Fibroblast of skin of left biceps (primary cell): ENCODE measurements around the gene TNPO1.
A peak's percentile ranks its signal among the peaks of the same experiment; 100 is the strongest.
"Not testable (repeated sequence)": the region's sequence is repeated elsewhere in the genome, so short reads cannot be mapped to it uniquely, and the experiment has no call there.

Experiments used
- DNase-seq, 2 experiments: peaks; one replicate each; pipeline ENCODE4 v3.0.0-alpha.2; 2013; ENCODE audit warnings: low read depth in 2 of 2

The TNPO1 gene

DNA sequence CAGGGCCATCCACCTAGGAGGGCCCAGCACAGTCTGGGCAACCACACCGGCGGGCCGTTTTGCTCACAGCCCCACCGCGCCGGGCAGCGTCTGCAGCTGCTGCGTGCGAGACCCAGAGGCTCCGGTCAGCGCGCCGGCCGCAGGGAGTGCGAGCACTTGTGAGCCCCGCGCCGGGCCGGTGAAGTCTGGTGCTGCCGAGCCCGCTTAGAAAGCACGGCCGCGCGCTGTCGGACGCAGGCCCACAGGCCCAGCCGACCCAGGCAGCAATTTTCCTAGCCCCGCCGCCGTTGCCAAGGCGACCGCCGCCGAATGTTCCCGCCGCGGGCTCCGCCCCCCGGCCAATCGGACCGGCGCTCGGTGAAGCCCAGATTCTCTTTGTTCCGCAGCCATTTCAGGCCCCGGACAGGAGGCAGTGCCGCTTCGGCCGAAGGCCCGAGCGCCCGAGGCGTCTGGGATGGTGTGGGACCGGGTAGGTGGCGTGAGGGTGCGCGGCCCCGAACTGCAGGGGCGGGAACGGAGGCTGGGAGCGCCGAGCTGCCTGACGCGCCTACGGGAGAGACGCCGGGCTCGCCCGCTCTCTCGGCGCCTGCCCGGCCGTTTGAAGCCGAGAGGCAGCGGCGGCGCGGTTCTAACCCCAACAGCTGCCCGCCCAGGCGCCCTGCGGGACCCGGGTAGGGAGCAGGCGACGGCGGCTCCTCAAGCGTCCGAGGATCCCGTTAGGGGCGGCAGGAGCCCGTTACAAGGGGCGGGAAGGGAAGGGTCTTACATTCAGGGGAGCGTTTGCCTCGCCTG lies at the start of gene TNPO1:
TSS of gene TNPO1 (plus strand) at position 378 of the 792 bp plus-strand sequence. CDS start at position 455, 77 bp downstream.
- DNase-seq: peak; percentile 75 to 79

DNA sequence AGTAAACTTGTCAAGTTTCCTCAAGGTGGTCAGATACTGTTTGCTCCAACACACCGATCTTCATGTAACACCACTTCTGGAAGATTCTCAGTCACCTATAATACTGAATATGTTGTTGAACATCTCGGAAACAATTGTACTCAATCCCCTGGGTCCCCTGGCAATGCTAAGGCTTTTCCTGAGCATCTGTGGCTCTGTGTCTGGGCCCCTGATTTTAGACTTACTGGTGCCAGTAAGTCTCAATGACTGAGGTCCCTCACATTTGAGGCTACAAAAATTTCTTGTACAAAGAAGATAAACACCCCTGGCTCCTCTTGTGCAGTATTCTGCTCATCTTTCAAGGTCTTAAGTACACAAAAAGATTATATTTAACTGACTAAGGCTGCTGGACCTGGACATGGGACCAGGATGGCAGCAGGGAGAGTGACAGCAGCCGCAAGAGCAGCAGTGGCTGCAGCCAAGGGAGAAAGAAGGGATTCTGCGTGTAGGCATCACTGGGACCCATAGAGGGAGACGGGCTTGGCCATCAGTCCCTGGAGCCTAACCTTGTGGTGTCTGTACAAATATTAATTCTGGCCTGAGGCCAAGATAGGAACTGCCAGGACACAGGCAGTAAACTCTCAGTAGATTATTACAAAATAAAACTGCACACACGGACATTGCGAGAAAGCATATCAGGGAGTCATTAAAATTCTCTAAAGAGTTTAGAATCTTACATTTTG lies 49.0 kb upstream of the TNPO1 start:
- no peak for DNase-seq

DNA sequence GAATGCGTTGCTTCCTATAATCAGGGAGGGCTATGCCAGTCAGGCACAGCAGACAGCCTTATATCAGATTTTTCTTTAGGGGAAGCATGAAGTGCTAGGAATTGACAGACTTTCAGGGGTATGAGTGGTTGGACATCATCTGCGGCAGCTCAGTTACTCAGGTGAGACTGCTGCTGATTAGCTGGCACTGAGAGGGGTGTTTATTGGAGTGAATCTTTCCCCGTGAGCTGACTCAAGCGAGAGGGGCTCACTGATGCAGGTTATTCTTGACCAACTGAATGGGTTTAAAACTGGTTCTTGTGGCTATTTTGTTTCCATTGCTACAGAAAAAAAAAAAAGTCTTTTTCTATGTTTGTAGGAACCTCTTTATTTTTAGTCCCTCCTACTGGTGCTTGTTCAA lies 46.2 kb upstream of the TNPO1 start:
- no peak for DNase-seq

DNA sequence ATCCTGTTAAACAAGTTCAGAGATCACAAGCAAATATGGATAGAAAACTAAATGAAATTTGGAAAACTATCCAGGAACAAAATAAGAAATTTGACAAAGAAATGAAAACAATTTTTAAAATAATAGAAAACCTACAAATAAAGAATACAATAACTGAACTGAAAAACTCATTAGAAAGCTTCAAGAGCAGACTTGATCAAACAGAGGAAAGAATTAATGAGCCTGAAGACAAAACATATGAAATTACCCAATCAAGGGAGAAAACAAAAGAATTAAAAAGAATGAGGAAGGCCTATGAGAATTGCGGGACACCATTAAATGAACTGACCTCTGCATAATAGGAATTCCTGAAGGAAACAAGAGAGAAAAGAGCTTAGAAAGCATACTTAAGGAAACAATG lies 39.8 kb upstream of the TNPO1 start:
- no peak for DNase-seq

DNA sequence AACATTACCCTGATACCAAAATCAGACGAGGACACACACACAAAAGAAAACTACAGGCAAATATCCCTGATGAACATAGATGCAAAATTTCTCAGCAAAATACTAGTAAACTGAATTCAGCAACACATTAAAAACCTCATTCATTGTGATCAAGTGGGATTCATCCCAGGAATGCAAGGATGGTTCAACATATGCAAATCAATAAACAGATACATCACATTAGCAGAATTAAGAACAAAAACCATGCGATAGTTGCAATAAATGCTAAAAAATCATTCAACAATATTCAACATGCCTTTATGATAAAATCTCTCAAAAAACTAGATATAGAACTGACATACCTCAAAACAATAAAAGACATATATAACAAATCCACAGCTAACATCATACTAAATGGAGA lies 36.9 kb upstream of the TNPO1 start:
- DNase-seq: no peak

DNA sequence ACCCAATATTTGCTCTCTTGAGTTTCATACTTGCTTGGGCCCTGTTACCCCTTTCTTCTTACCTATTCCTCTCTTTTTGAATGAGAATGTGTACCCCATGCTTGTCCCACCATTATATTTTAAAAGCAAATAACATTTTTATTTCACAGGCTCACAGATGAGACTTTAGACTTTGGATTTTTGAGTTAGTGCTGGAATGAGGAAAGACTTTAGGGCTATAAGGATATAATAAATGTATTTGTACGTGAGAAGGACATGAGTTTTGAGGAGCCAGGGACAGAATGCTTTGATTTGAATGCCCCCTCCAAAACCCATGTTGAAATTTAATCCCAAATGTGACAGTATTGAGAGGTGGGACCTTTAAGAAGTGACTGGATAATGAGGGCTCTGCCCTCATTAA lies 33.1 kb upstream of the TNPO1 start:
- no peak for DNase-seq

DNA sequence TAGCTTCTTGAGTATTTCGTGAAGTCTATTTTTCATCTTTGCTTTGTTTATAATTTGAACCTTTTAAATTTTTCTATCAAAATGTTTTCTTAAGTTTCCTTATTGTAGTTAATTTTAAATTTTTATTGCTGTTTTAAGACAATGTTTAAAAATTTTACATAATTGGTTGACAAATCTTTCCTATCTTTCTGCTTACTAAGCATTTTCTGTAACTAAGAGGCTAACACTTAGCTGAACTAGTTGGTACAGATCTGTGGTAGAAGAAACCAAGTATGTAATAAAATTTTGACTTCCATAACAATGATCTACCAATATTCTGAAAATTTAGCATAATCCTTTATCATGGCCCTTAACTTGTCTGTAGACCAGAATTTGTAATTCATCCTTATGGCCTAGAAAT lies 32.3 kb upstream of the TNPO1 start:
- no peak for DNase-seq

DNA sequence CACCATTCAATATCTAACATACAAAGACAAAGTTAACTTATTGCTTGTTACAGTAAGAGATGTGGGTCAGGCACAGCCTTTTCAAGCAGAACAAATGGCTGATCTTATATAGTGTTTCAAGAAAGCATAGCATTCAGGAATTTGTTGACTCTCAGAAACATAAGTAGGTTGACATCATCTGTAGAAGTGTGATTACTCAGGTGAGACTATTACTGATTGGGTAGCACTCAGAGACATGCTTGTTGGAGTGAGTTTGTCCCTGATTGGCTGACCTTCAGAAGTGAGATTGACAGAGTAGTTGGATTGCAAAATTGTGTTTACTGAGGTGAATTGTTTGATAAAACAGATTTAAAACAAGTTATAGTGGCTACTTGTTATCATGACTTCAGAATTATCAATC lies 30.7 kb upstream of the TNPO1 start:
- DNase-seq: no peak

DNA sequence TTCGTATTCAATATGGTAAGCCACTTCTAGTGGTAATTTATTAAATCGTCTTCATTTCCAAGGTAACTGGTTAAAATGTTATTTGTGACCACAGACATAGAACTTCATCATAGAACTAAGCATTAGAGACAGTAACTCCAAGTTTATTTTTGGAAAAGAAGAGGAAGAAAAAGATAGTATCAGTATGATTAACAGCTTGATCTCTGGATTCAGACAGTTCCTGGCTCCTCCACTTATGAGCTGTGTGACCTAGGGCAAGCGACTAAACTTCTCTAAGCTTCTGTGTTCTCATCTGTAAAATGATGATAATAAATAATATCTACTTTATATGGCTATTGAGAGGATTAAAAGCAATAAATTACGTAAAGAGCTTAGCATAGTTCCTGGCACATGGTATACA lies 29.8 kb upstream of the TNPO1 start:
- no peak for DNase-seq

DNA sequence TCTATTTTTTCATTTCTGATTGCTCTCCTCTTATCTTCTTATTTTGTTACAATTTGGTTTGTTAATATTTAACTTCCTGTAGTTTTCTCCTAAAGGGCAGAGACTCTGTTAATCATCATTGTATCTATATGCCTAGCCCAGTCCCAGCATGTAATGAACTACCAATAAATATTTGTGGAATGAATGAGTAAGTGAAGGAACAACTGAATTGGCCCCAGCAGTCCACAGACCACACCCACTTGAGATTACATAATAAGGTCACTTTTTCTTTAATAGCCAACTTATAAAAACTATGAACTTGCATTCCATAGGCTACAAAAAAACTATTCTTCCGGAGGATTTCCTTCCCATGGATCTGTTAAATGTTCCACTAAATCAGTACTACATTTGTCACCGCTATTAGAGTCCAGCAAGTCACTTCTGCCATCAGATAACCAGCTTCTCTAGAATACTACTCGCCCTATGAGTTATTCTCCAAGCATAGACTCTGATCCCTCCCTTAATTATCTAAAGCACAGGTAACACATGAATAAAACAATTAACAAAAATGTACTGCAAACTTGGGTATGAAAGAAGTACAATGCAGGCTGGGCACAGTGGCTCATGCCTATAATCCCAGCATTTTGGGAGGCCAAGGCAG lies 27.5 kb upstream of the TNPO1 start:
- DNase-seq: no peak

DNA sequence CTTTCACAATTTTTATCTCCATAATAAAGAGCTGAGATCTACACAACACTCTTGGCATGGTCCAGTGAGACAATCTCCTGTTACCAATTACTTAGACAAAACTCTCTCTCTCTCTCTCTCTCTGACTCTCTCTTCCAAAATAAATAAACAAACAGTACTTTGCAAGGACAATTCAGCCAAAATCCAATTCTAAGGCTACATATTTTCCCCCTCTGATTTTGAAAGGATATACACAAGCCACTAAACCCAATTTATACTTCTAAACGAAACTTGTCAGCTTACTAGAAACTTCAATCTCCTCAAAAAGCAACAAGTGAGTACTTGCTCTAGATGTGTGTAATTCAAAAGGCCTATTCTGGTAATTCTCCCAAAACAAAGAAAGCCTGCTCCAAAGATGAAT lies 26.3 kb upstream of the TNPO1 start:
- DNase-seq: no peak

DNA sequence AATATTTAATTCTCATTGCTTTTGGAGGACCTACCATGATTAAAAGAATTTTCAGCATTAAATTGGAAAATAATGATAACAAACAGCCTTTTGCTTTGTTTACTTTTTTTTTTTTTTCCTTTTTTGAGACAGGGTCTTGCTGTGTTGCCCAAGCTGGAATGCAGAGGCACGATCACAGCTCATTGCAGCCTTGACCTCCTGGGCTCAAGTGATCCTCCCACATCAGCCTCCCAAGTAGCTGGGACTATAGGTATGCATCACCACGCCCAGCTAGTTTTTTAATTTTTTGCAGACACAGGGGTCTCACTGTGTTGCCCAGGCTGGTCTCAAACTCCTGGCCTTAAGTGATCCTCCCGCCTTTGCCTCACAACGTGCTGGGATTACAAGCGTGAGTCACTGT lies 23.8 kb upstream of the TNPO1 start:
- DNase-seq: not testable (repeated sequence)

DNA sequence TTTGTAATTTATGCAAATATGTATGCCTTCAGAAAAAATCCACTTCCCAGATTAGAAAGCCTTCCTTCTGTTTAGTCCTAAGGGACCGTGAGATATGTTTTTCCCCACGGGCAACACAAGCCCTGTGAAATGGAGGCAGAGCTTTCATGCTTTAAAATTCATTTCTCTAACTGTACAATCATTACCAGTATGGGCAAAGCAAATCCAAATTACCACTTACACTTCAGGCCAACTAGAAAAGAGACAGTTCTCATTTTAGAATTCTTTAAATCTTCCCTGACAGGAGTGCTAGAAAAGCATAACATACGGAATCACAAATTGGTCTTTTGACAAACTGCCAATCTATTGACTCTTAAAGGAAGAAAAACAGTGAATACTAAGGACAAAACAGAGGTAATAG lies 20.5 kb upstream of the TNPO1 start:
- no peak for DNase-seq

DNA sequence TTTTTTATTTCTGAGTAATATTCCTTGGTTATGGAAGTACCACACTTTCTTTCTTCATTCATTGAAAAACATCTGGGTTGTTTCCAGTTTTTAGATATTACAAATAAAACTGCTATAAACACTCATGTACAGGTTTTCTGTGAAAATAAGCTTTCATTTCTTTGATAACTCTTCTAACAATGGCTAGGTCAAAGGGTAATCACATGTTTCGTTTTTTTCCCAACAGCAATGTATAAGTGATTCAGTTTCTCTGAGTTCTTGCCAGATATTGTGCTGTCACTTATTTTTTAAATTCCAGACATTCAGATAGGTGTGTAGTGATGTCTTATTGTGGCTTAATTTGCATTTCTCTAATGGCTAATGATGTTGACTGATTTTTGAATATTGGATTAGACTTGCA lies 16.7 kb upstream of the TNPO1 start:
- no peak for DNase-seq

DNA sequence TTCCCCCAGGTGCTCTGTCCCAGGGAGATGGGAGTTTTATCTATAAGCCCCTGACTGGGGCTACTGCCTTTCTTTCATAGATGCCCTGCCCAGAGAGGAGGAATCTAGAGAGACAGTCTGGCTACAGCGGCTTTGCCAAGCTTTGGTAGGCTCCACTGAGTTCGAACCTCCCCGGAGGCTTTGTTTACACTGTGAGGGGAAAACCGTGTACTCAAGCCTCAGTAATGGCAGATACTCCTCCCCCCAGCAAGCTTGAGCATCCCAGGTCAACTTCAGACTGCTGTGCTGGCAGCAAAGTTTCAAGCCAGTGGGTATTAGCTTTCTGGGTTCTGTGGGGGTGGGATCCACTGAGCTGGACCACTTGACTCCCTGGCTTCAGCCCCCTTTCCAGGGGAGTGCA lies 7.8 kb upstream of the TNPO1 start:
- DNase-seq: not testable (repeated sequence)

DNA sequence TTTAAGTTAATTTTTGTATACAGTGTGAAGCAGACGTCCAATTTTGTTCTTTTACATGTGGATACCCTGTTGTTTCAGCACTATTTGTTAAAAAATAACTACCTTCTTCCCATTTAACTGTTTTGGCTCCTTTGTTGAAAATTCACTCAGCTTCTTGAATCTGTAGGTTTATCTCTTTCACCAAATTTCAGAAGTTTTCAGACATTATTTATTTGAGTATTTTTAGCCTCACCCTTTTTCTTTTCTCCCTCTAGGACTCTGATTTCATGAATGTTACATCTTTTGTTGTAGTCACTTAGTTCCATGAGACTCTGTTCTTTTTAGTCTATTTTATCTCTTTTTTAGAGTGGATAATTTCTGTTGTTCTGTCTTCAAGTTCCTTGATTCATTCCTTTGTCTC lies 4.6 kb upstream of the TNPO1 start:
- no peak for DNase-seq

DNA sequence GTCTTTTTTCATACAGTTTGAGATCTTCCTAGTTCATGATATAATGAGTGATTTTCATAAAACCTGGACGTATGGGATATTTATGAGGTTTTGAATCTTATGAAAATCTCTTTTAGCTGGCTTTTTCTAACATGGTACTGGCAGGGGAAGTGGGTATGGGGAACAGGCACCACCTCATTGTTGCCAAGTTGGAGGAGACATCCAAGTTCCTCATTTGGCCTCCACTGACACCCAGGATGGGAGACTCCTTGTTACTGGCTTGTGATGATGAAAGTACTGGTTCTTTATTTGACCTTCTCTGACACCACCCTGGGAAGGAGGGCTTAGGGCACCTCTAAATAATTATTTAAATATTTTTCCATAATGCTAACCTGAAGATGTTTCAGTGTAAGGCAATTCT lies 4.0 kb upstream of the TNPO1 start:
- no peak for DNase-seq

DNA sequence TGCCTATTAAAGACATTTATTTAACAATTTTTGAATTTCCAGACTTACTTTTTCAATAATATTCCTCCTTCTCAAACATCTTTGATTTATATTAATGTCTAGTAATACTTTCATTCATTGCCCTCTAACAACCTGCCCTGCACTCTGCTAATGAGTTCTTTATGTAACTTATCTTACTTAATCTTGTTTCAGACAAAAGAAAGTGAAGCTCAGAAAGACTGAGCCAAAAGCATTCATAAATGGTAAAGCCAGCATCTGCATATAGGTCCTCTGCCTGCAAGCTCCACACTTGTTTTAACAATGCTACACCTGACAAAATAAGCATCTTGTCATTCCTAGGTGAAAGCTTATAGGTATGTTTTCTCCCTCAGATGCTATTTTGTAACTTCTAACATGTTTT lies 2.4 kb upstream of the TNPO1 start:
- DNase-seq: no peak

DNA sequence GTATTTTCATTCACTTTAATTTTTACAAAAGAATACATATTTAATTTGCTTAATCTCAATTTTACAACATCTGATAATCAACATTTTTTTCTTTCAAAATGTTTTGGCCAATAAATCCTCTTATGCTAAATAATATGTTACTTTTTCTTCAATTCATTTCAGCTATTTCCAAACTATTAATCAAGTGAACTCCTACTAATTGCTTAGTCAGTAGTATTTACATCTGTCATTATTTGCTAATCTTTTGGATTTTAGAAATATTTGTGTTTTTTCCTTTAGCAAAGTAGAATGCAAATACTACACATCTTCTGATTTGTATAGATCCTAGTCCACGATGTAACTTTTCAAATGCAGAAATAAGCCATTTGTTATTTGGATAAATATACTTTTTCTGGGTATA lies 1.6 kb upstream of the TNPO1 start:
- DNase-seq: no peak

DNA sequence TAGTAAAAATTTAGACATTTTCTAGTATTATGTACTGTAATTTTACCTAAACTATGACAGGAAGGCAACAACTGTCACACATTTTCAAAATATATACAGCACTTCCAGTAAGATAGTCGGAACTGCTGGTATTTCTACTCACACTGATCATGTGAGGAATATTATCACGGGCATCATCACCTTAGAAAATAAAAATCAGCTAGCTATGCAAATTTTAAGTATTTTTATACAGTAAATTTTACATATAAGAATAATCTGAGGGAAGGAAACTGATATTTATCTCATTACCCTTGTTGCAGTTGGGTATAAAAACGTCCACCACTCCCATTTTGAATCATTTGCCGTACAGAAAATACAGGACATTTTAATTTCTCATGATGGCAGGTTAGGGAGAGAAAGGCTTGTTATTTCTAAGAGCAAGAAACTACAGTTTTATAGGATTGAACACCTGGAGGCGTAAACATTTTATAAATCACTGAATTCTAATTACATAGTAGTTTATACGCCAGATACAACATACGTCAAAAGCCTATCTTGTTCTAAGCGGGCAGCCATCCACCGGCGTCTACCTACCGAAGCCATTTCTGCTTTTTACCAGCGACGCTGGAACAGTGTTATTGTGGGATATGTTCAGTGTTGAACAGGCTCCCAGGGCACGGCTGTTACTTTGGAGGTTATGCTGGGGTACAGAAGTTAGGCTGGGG lies 729 bp upstream of the TNPO1 start:
- no peak for DNase-seq

DNA sequence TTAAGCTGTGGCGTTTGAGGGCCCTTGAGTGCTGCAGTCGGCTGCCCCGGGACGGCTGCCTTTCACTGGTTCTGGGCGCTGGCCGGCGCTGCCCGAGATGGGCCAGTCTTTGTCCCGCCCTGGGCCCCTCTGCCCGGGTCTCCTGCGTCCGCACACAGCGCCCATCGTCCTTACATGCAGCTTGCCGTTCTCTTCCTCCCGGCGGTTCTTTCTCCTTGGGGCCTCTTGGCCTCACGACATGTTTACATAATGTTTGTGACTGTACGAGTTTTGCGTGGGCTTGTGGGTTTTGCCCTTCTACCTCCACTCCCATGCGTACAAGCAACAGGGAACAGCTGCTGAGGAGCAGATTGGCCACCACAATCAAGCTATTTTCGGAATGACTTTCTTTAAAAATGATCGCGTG lies 618 bp downstream of the TNPO1 start:
- DNase-seq: no peak

DNA sequence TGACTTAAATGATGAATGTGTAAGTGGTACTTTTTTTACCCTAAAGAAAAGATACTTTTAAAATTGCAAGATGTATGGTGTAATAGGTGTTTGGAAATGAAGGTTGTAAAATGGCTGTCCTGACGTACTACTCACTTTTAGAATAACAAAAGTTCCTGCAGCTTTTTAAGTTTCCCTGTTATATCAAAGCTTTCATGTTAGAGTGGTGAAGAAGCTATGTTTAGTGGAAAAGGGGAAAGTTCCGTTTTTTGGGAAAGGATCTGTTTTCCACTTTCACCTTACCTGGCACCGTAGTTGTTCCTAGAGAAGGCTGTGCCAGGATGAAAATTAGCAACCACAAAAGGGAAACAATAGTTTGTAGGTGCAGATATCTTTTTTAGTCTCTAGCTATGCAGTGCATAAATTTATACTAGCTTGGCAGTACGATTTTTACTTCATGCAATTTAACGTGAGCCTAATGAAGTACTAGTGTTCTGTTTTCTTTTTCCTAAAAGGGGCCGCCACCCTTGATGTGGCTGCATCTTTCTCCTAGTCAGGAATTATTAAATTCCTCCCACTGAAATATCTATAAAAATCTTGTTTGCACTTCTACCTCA lies 1.3 kb downstream of the TNPO1 start:
- DNase-seq: no peak
